Activated naive CD4-positive, alpha-beta T cell (primary cell): ENCODE measurements around the gene PARD3B.
"Not testable (repeated sequence)": the region's sequence is repeated elsewhere in the genome, so short reads cannot be mapped to it uniquely, and the experiment has no call there.

Experiments
- DNase-seq, 4 experiments: peaks; one replicate each; lab custom pipeline; 2025; lab: John Stamatoyannopoulos, UW

The PARD3B gene

DNA sequence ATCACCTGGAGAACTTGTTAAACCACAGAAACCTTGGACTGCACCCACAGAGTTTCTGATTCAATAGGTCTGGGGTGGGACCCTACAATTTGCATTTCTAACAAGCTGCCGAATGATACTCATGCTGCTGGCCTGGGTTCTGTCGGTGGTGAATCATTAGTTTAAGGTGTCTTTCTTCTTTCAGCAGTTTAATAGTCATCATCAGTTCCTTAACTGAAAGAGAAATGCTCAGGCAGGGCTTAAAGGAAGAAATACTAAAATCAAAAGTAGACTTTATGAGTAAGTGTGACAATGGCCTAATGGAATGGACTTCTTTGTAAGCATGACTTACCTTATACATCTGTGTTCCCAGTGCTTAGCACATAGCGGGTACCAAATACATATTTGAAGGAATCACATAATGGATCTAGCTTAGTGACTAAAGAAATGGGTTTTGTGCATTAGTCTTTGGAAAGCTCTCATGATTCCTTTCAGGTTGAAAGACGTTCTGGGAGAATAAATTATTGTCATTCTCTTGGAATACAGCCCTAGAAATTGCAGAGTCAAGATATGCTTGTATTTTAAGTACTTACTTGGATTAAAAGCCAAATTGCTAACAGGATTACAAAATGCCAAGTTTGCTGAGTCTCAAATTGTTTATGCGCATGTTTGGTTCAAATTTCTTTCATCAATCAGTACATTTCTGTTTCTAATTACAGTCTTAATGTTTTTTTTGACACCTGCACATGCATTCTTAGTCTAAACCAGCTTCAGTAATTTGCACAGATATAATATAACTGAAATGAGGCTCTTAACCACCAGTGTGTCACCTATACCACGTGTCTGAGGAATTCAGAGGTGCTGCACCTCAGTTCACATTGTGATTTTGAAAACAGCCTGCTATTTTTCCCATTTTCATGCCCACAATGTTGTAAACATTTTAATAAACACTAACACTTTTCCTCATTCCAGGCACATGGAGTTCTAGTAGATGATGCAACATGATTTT lies 916.7 kb downstream of the PARD3B start:
- no peak for DNase-seq

DNA sequence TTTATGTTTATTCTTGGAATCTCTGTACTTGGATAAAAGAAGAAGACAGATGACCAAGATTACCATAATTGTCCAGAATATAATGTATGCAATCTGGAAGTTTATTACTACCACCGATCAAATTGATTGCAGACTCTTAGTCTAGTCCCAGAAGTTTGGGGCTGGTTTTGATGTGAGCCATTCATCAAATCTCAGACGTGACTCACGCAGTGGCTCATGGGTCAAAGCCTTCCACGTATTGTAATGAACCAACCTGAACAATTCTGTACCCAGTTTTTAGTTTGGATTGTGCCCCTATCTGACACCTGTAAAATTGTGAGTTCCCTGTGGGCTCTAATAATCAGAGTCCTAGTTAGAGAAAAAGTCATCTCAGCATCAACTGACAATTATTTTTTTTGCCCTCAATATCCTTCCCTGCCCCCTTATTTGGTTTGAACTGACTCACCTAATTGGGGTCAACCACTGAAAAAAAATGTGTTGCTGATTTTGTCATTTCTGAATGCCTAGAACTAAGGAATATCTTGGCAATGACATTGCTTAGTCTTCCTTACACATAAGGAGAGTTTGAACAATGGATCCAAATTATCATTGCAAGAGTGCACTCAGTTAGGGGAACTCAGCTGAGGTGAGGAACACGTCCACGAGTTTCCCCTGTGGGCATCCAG lies 917.5 kb downstream of the PARD3B start:
- no peak for DNase-seq

DNA sequence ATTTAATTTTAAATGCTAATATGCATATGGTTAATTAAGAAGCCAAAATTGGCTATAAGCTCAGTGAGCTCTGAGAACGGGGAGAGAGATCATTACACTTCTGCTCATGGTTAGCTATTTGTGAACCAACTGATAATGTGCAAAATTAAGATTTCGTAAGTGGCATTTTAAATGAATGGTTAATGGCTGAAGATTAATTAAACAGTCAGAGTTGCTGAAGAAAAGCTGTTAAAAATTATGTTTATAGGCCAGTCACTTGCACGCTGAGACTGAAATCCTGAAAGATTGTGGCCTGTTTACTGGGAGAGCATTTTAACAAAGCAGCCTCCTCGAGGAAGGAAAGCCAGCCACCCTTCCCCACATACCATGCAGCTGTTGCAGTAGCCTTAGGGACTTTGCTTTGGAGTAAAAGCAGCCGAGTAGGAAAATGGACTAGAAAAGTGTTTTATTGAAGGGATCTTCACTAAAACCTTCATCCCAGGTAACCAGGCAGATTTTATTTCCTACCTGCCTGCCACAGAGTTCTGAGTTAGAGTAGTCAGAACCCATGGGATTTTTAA lies 918.3 kb downstream of the PARD3B start:
- DNase-seq = no peak

DNA sequence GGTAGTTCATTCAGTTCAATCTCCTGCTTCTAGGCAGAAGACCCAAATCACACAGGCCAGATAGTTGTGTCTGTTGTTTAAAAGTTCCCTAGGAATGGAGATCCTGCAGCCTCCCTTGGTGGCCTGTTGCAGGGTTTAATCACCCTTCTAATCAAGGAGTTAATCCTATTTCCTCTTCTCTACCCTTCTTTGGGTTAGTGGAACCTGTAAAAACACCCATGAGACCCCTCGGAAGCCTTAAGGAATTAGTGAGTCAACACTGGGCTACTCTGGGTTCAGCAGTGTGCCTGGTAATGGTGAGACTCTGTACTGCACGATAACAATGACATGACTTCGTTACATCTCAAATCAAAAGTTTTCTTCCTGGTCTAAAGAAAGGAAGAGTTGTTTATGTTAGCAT lies 919.4 kb downstream of the PARD3B start:
- DNase-seq = no peak

DNA sequence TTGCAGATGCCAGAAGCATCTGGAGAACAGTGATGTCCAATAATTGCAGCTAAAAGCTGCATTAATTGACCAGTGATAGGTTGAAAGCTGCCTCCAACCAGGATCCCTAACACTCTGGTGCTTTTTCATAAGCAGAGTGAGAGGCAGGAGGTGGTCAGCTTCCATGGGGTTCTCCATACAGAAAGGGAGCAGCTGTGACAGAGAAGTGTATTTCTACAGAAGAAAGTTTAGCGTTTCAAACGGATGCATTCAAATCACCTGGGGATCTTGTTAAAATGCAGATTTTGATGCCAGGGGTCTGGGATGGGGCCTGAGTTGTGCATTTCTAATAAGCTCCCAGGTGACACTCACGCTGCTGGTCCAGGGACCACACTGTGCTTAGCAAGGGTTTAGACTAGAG lies 920.5 kb downstream of the PARD3B start:
- no peak for DNase-seq

DNA sequence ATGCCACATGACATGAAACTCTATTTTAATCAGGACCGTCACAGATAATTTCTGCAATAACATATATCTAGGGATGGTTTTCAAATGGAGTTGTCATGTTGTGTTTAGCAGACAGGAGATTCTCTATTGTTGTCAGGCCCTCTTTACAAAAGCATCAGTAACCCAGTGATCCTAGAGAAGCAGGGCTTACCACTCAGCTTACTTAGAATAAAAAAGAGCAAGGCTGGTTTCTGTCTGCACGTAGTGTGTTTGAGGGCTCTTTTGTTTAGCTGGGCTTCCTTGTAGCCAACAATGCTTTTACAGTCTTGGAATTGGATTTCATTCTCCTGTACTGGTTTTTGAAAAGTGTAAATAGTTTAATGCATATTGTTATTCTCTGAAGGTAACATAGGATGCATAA lies 926.5 kb downstream of the PARD3B start:
- no peak for DNase-seq

DNA sequence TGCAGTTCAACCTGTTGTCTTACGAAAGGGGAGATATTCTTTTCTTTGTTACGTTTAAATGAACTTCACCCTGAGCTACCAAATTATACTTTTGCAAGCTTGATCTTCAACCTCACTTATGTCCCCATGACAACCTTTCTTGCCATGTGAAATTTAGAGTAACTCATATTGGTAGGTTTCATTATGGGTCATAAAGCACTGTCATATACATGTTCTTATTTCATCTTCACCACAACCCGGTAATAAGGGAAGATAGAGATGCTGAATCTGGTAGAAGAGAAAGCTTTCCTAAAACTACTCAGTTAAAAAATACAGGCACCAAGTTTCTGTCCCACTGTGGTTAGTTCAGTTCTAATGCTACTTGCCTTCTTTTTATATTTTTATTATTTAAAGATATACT lies 928.5 kb downstream of the PARD3B start:
- no peak for DNase-seq

DNA sequence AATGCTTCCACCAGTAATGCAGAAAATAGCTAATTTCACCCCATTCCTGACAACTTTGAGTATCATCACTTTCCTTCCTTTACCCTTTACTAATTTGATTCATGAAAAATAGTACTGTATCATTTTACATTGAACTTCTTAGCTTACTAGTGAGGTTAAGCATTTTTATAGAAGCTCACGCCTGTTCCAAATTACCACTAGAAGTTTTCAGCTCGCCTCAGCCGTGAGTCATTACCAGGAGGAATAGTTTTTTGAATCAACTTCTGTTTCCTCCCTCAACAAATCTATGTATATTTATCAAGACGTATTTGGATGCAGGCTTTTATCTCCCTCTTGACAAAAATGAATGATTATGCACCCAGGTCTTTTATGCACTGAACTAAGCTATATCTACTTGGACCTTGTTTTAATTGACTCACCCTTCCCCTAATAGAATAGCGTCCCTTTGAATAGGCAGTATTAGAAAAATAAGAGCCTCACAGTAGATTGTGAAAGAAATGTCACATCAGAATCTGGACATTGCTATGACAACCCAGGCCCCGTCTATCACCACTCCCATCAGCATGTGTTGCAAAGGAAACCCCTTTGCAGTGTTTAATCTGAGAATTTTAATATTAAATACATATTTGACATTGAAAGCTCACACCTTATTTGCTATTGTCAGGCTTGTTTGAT lies 929.6 kb downstream of the PARD3B start:
- no peak for DNase-seq

DNA sequence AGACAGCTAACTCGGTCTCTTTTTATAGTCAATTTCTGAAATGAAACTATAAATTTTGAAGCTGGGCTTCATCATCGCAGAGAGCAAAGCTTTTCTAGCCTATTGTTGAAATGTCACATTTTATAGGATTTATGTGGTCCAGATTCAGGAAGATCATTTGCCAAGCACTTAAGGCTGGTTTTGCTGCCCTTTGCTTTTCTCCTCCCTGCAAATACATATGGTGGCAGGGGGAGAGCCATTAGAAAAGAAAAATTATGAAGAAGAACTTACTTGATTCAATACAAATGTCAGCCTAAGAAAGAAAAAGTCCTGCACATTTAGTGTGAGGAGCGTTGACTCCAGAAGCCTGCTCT lies 930.1 kb downstream of the PARD3B start:
- no peak for DNase-seq

DNA sequence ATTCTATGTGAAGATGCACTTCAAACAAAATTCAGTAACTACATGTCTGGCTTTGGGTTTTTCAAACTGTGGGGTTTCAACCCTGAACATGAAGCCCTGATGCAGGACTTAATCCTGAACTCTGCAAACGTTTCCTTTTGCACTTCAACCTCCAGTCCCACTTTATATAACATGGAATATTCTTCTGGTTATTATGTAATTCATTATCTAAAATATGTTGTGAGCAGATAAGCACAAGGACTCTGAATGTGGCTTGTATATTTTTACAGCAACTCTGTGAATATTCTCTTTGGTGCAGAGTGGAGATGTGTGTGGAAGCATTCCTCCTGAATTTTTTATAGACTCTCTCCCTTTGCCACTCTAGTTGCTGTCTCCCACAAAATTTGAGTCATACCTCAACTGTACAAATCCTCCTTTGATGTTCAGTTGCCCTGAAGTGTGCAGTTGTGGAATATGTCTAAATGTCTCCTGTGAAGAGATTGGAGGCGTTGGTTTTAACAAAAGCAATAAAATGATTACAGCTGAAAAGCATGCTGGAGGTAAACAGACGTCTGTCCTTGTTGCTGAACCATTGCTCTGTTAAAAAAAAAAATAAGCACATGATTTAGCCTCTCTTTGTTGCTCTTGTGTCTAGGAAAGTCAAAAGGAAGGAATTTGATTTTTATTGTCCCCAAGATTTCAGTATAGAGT lies 931.9 kb downstream of the PARD3B start:
- no peak for DNase-seq

DNA sequence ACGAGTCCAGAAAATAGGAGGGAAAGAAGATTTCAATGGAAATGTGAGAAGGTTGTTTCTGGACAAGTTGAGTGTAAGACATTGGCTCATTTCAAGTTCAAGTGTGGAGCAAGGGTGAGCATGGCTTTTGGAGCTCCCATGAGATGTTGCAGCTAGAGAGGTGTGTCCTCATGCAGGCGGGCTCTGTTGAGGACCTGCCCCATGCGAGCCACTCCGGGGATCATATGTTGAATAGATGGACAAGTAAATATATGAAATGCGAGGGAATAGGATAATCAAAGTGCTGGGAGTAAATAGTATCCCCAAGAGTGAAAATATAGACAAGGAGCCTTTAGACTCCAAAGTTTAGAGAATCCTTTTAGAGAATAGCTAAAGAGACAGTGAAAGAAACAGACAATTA lies 936.6 kb downstream of the PARD3B start:
- no peak for DNase-seq

DNA sequence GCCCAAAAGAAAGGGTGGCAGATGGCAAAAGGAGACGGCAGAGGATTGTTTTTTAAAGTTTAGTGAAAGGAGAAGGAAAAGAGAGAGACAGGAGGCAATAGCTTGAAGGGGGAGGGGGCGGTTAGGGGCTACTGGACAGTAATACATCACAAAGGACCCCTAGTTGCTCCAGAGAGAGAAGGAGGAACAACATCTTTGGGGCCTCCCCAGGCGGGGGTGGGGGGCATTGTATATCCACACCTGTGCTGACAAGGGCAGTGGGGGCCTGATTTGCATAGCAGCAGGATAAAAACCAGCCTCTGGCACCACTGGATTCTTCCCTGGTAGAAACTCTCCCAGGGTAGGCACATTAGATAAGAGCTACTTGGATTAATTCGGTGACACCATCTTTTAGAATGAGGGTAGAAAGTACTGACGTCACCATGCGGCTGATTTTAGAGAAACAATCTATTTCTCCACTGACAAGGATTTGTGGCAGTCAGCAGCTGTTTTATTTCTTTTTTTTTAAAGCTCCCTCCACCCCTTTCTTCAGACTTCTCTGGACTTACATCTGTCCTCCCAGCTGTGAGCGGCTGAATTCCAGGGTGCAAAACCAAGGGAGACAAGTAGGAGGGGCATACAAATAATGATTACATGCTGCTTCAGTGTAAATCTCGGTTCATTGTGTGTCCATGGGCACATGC lies 937.3 kb downstream of the PARD3B start:
- DNase-seq = no peak

DNA sequence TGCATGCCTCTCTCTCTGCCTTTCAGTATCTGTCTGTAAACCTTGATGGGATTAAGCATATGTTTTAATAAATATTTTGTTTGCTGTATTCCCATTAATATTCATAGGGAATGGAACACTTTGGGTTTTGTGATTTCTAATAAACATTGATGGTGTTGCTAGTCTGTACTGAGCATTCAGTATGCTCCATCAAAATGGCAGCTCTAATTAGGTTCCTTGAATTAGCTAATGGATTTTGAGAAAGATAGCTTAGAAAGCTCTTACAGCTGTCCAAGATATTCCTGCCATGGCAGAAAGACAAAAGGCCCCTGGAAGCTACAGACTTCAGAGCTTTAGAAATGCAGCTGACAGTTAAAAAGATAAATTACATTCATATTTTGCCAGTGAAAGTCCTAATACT lies 937.8 kb downstream of the PARD3B start:
- DNase-seq = no peak

DNA sequence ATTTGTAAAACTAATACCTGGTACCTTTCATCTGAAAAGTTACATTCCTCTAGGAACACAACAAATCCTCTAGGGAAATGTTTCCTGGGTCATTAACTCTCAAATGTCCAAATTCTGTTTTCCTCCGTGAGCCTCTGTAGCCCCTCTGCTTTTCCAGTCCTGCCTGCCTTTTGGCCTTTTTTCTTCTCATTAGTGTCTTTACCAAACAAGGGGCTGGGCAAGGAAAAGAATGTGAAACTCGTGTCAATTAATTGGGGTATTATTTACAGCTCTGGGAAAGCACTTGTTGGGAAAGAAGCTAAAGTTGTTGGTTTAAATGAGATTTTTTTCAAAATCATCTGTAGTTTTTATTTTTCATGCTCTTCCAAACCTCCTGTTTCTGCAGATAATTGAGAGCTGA lies 938.9 kb downstream of the PARD3B start:
- no peak for DNase-seq

DNA sequence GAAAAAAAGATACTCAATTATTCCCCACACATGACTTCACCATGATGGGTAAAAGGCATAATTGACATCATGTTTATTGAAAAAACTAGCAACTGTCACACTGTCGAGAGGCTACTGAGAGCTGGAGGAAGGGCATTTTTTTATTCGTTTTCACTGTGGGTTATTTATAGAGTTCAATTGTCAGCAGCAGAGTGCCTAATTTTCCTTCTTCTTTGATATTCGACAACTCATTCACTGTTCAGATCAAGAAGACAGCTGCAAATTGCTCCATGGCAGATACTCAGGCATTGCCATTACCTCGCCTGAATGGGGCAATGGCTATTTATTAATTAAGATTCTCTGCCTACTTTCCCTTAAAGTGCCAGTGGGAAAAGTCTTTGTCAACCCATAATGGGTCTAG lies 939.5 kb downstream of the PARD3B start:
- DNase-seq = no peak

DNA sequence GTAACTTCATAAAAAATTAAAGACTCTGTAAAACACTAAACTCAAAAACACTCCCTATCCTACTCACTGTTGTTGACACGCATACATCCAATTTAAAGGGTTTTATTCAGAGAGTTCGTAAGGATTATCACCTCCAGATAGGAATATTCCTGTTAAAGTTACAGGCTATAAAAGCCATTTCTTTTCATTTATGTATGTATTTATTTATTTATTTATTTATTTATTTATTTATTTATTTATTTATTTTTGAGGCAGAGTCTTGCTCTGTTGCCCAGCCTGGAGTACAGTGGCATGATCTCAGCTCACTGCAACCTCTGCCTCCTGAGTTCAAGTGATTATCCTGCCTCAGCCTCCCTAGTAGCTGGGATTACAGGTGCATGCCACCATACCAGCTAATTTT lies 948.3 kb downstream of the PARD3B start:
- DNase-seq = not testable (repeated sequence)

DNA sequence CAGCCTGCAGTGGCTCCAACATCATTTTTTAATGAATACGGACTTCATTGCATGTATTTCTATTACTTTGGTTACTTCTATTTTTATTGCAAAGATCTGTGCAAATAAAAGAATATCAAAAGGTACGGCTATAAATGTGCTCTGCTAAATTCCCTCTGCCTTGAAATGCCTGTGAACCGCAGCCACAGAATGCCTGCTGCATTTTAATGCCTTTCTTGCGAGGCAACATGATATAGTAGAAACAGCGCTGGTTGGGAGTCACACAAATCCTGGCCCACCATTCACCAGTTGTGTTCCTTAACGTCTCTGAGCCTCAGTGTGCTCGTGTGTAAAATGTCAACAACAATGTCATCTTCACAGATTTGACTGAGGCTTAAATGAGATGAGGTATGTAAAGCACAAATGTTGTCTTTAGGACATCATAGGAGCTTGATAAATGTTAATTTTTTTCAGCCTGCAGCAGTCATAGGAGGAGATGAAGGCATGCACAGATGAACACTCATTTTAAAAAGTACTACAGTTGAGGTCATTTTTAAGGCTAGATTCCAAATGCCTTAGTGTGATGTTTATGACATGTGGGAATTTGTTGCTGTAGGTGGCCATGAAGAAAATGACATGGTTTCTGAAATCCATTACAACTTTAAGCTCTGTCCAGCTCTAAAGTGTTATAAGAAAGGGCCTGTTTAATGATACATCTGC lies 949.4 kb downstream of the PARD3B start:
- DNase-seq = no peak

DNA sequence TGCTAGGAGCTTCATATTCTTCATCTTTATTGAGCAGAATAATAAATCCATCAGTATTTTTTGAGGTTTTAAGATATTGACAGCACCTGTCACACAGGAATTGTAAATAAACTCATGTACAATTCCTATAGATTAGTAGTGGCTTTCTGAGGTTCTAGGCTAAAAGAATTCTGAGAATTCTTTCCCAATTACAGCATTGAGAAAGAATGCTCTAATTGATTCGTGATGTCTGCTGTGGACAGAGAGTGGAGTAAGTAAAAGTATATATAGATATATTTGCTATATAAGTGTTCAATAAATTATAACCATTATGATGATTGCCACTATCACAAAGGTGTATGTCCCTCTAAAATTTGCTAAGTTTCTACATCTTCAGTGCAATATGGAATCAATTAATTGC lies 950.5 kb downstream of the PARD3B start:
- no peak for DNase-seq

DNA sequence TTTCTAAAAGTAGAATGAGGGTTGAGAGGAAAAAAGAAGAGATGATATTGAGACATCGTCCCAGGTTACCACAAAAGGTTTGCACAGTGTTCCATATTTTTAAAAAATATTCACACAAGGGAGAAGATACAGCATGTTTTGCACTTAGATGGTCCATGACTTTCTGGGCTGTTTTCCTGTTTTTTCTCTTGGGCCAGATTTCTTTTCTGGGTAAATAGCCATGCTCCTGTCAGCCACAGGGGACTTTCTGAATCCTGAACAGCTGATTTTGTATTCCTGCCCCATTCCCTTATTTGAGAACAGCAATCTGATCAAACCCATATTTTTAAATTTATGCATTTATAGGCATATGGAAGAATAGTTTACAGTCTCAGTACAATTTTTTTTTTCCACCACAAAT lies 951.1 kb downstream of the PARD3B start:
- DNase-seq = no peak

DNA sequence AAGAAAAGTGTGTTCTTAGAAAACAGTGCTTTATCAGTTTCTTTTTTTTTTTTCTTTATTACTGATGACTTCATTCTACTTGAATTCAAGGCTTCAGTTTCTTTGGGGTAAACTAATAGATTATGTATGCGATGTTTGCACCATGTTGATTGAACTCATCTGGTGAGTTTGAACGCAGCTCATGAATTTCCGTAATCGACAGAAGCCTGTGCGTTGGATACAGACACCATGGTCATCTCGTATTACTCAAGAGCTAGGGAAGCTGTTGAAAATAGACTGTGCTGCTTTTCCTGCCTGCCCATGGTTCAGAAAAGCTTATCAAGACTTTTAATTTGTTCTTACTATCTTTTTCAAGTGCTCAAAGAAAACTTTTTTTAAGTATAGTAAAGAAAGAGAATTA lies 951.5 kb downstream of the PARD3B start:
- no peak for DNase-seq

DNA sequence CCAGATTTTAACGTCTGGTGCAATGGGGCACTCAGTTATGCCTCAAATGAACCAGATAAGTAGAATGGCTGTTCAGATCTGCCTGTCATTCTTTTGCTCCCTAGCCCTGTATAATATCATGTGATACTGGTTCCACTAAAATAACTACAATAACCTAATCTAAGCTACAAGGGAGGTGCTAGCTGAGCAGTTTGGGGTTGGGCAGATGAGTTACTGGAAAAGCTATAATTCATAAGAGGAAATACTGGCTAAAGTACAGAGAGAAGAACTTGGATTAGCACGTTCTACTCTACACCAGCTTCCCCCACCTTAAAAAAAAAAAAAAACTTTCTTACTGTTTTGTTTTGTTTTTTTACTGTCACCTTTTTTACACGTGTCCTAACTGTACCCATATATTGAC lies 953.7 kb downstream of the PARD3B start:
- no peak for DNase-seq
